CMK (cell line): ENCODE results near the gene AFF3.
"Not testable (repeated sequence)": the region's sequence is repeated elsewhere in the genome, so short reads cannot be mapped to it uniquely, and the experiment has no call there.

ENCODE experiments used
- DNase-seq: peaks from one replicate; pipeline ENCODE4 v3.0.0-alpha.2; 2010; ENCODE audit warnings: low read depth

AFF3 gene

GRCh38 chr2:99543247-99543646 lies 599.1 kb downstream of the AFF3 start:
- DNase-seq: no peak

GRCh38 chr2:99537910-99538485 lies 604.4 kb downstream of the AFF3 start:
- no peak for DNase-seq

DNA sequence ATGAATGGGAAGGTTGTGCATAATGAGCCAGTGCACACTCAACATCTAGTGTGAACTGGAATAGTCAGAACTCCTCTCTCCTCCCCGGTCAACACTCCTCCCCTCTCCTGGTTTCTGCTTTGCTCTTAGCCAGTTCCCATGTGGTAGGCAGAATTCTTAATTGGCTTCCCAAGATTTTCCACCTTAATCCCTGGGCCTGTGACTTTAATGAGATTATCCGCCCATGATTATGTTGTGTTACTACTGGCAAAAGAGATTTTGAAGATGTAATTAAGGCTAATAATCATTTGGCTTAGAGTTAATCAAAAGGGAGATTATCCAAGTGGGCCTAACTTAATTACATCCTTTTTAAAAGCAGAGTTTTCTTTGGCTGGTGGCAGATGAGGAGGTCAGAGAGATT lies 618.3 kb downstream of the AFF3 start:
- no peak for DNase-seq

DNA sequence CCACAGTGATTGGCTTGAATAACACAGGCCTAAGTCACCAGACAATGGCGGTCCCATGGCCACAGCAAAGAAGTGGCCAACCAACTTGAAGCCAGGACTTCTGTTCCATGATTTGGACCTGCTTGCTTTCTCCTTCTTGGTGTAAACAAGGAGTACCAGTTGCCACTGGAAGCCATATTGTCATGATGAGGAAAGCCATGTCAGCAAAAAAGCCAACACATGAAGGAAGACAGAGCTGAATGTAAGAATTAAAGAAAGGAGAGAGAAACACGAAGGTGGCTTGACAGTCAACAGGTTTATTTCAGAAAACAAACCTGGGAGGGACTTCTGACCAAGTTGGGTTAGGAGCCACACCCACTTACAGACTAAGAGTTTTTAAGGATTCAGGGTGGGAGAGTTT lies 620.2 kb downstream of the AFF3 start:
- DNase-seq: no peak

DNA sequence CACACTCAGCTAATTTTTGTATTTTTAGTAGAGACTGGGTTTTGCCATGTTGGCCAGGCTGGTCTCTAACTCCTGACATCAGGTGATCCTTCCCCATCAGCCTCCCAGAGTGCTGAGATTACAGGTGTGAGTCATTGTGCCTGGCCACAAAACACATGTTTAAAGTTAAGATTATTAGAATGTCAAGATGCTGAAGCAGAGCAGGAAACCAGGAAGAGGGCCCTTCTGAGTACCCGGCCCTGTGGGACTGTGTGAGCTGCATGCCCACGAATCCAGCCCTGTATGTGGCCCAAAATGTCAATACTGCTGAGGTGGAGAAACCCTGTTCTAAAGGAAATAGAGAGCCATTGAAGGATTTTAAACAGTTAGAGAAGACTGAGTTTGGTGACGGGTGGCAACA lies 621.6 kb downstream of the AFF3 start:
- no peak for DNase-seq

DNA sequence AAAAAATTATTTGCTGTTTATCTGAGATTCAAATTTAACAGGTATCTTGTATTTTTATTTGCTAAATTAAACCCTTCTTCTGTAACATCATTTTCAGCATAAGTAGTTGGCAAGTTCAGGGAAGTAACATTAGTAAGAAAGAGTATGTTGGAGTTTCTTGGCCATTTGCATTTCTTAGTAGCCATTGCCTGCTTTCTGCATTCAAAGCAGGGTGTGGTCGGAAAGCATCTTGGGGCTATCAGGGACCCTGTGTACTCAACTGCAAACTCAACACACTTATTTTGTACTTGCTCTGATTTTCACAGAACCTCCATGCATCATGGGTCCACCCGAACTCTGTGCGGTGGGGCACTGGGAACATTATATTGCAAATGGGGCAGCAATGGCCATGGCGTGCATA lies 622.2 kb downstream of the AFF3 start:
- DNase-seq: no peak

- no peak for DNase-seq
These were observed 628.0 kb downstream of the AFF3 start for GRCh38 chr2:99514357-99514756.

GRCh38 chr2:99512181-99512591 lies 630.2 kb downstream of the AFF3 start:
- DNase-seq: no peak

DNA sequence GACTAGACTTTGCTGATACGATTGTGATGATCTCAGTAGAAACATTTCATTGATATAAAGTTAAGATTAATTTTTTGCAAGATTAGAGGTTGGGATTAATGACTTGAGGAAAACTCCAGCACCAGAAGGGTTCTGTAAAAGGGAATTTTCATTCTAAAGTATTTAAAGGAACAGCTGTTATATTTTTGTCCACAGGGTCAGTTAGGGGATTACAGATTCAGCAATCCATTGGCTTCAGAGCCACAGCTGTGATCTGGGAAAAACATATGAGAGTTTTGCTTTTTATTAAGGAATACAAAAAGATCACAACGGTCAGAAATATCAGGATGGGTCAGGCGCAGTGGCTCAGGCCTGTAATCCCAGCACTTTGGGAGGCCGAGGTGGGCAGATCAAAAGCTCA lies 633.0 kb downstream of the AFF3 start:
- DNase-seq: no peak

DNA sequence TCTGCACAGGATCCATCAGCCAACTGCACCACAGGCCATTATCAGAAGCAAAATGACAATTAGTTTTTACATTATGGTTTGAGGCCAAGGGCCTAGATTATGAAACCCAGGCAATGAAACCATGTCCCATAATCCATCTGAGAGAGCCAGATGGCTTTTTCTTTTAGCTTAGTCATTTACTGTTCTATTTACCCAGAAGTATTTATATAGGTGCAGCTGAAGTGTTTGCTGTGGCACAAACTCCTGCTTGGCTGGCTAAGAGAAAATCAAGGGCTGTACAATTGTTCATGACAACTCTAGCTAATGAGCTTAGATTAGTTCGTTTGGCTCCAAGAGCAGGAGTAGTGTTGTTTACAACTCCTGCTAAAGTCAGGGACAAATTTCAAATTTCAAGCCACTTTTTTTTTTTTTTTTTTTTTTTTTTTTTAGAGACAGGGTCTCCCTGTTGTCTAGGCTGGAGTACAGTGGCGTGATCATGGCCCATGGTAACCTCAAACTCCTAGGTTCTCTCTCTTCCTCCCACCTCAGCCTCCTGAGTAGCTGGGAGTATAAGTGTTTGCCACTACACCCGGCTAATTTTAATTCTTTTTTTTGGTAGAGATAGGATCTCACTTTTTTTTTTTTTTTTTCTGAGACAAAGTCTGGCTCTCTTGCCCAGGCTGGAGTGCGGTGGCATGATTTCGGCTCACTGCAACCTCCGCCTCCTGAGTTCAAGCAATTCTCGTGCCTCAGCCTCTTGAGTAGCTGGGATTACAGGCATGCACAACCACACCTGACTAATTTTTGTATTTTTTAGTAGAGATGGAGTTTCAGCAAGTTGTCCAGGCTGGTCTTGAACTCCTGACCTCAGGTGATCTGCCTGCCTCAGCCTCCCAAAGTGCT lies 634.2 kb downstream of the AFF3 start:
- DNase-seq: no peak

- no peak for DNase-seq
These were observed 637.4 kb downstream of the AFF3 start for GRCh38 chr2:99504844-99505584.

DNA sequence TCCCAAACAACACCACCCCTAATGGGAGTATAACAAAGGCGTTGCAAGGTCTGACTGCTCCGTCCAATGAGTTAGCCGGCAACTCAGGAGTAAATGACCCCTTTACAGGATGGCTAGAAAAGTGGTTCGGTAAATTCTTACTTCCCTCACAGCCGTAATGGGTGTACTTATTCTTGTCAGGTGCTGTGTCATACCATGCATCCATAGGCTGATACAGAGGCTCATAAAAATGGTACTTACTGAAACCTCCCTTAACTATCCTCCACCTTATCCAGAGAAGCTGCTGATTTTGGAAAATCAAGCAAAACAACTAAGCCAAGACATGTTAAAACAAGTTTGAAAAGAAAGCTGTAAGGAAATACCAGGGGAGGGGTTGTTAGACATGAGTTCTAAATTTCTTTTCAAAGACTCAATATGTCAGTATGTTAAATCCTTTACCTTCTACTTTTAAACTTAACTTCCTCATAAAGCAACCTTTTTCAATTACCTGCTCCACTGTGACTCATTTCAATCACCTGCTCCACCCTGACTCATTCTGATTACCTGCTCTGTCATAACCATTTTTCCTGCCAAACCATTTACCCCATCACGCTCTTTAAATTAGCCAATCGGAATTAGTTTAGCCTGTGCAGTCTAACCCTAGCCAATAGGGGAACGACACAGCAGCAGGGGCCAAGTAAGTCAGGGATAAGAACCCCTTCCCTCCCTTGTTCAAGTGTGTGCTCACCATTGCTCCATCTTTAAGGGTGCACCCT lies 638.6 kb downstream of the AFF3 start:
- not testable (repeated sequence) for DNase-seq

- DNase-seq: no peak
These were observed 646.4 kb downstream of the AFF3 start for GRCh38 chr2:99496021-99496420.
